Naive thymus-derived CD4-positive, alpha-beta T cell (primary cell): ENCODE measurements around the gene AP5B1. TPM values are rescaled to one million over a fixed set of nuclear protein-coding genes. Genes with fewer than 3 reads are reported as not detected.

Source experiments
- ATAC-seq: fragments of 150-1000 bp; cut with Tn5 transposase; 2 replicates; pipeline ENCODE4 v1.10.0; 2021; ENCODE audit warnings: mild to moderate bottlenecking, moderate library complexity
- CTCF ChIA-PET: fragments of 350-600 bp; sonication (Branson Sonifier 250); formaldehyde crosslinking; loops from one replicate; lab custom pipeline; 2021; ENCODE audit warnings: antibody characterized with exemption; lab: Charles Lee
- POLR2A ChIA-PET: fragments of 350-600 bp; sonication (Branson Sonifier 250); formaldehyde crosslinking; loops from one replicate; lab custom pipeline; 2021; ENCODE audit warnings: antibody characterized with exemption, inconsistent platforms; lab: Charles Lee
- DNase-seq, 9 donors: peaks; one replicate each; pipeline versions ENCODE4 v3.0.0 to v3.0.0-alpha.2; 2020 to 2022; ENCODE audit warnings: mixed read lengths in 1 of 9
- H3K27ac ChIP-seq: one replicate; pipeline ENCODE4 v1.7.0; 2013; ENCODE audit warnings: mild to moderate bottlenecking, low read depth, low read length, moderate library complexity
- H3K27me3 ChIP-seq, 2 donors: one replicate each; pipeline ENCODE4 v1.7.0; 2013; ENCODE audit warnings: low read length in 2 of 2, mild to moderate bottlenecking in 2 of 2, moderate library complexity in 2 of 2; ENCODE audit not compliant: control insufficient read depth in 2 of 2, insufficient read depth in 2 of 2
- H3K36me3 ChIP-seq, 3 experiments: 1 replicate in 2 of 3; 2 replicates in 1 of 3; pipeline ENCODE4 v1.7.0; 2013; ENCODE audit warnings: low read length in 3 of 3, mild to moderate bottlenecking in 3 of 3, moderate library complexity in 1 of 3; ENCODE audit not compliant: insufficient read depth in 3 of 3, control insufficient read depth in 2 of 3
- H3K4me1 ChIP-seq, 2 donors: one replicate each; pipeline ENCODE4 v1.7.0; 2013; ENCODE audit warnings: low read length in 2 of 2, mild to moderate bottlenecking in 2 of 2, moderate library complexity in 1 of 2; ENCODE audit not compliant: control insufficient read depth in 2 of 2, insufficient read depth in 2 of 2
- H3K4me3 ChIP-seq: 2 replicates; pipeline ENCODE4 v1.7.0; 2013; ENCODE audit warnings: mild to moderate bottlenecking, low read length
- H3K9me3 ChIP-seq, 3 experiments: 1 replicate in 2 of 3; 2 replicates in 1 of 3; pipeline ENCODE4 v1.7.0; 2013; ENCODE audit warnings: low read length in 3 of 3; ENCODE audit not compliant: control insufficient read depth in 2 of 3
- H3K27ac Mint-ChIP-seq, 9 donors: one replicate each; pipeline ENCODE4 v1.8.0; 2020 to 2022; ENCODE audit warnings: mixed read lengths in 9 of 9, mild to moderate bottlenecking in 8 of 9, moderate library complexity in 5 of 9, inconsistent platforms in 2 of 9
- H3K27me3 Mint-ChIP-seq, 5 donors: one replicate each; pipeline ENCODE4 v1.8.0; 2021 to 2022; ENCODE audit warnings: mixed read lengths in 5 of 5, mild to moderate bottlenecking in 1 of 5
- H3K36me3 Mint-ChIP-seq, 5 donors: one replicate each; pipeline ENCODE4 v1.8.0; 2020 to 2022; ENCODE audit warnings: mixed read lengths in 5 of 5, mild to moderate bottlenecking in 3 of 5, inconsistent platforms in 1 of 5
- H3K4me1 Mint-ChIP-seq, 7 donors: one replicate each; pipeline ENCODE4 v1.8.0; 2020 to 2022; ENCODE audit warnings: mixed read lengths in 7 of 7, mild to moderate bottlenecking in 3 of 7, inconsistent platforms in 1 of 7
- H3K4me3 Mint-ChIP-seq, 10 donors: one replicate each; pipeline ENCODE4 v1.8.0; 2020 to 2022; ENCODE audit warnings: mild to moderate bottlenecking in 10 of 10, mixed read lengths in 10 of 10, moderate library complexity in 6 of 10, inconsistent platforms in 2 of 10
- H3K9me3 Mint-ChIP-seq, 11 donors: one replicate each; pipeline ENCODE4 v1.8.0; 2020 to 2022; ENCODE audit warnings: mixed read lengths in 11 of 11, mild to moderate bottlenecking in 4 of 11, inconsistent platforms in 1 of 11, moderate library complexity in 1 of 11
- intact Hi-C, 2 donors: fragments of 100-400 bp; cut with micrococcal nuclease; formaldehyde crosslinking; loops; one replicate each; pipeline ENCODE4 v1.15.1; 2023
- polyA plus RNA-seq, 2 donors: library from polyadenylated mRNA; unstranded; fragments of 300-500 nt; fragmentation: Illumina TruSeq; gene quantifications; one replicate each; pipeline ENCODE4 v1.2.3, GENCODE V29; 2021
- total RNA-seq, 6 experiments: library from RNA in 5 of 6; stranded (reverse) in 5 of 6; gene quantifications; 1 replicate in 5 of 6; 2 replicates in 1 of 6; pipeline ENCODE4 v1.2.3 and lab custom pipeline; 2021 to 2026

The AP5B1 gene
- total and polyA plus RNA-seq, 7 experiments from 2014 or later = 8.8 to 31.0 (median 21.7) TPM

GRCh38 chr11:65777821-65778361, 2.9 kb downstream of the AP5B1 start:
- Mint-ChIP-seq H3K27me3 (peaks cover 0 to 2% (median 0%) of the 10 kb centered on the region in 5 donors), H3K4me3 (peak overlapping the region in 3 of 10 donors; percentile 13 to 58 (median 50))
- H3K4me1 ChIP-seq = peaks cover 7 to 10% of the 10 kb centered on the region in 2 donors

GRCh38 chr11:65777241-65777640, 3.5 kb downstream of the AP5B1 start:
- Mint-ChIP-seq H3K27me3 (no peaks in the 10 kb centered on the region), H3K27ac (peak overlapping the region in 1 of 9 donors; percentile 87), H3K4me3 (peak overlapping the region in 4 of 10 donors; percentile 9 to 50 (median 26)), H3K4me1 (peaks cover 4 to 22% (median 13%) of the 10 kb centered on the region in 7 donors), H3K9me3 (no peaks in the 10 kb centered on the region), H3K36me3 (peaks cover 0 to 4% (median 0%) of the 10 kb centered on the region in 5 donors)
- ChIA-PET CTCF (interaction anchor here (1.2 to 1.7 kb wide), 2 partner anchors 39 to 291 kb away, joined by 6 to 7 read pairs; no protein-coding TSS in a partner anchor), POLR2A (no interaction called here)
- Histone ChIP-seq H3K4me3 (no peak overlapping the region), H3K27ac (no peak overlapping the region), H3K36me3 (peaks cover 0 to 28% (median 0%) of the 10 kb centered on the region in 3 experiments), H3K27me3 (no peaks in the 10 kb centered on the region), H3K9me3 (no peaks in the 10 kb centered on the region), H3K4me1 (peaks cover 7 to 10% of the 10 kb centered on the region in 2 donors)
- ATAC-seq (no peak), DNase-seq (no peak)
- intact Hi-C loops = no loop called here

More at GRCh38 chr11:65777821-65778361, 2.9 kb downstream of the AP5B1 start:
- Mint-ChIP-seq H3K36me3 (peaks cover 0 to 4% (median 0%) of the 10 kb centered on the region in 5 donors), H3K4me1 (peaks cover 4 to 20% (median 13%) of the 10 kb centered on the region in 7 donors), H3K9me3 (no peaks in the 10 kb centered on the region), H3K27ac (no peak overlapping the region)
- POLR2A ChIA-PET = no interaction called here
- DNase-seq = peak in 1 of 9 donors; percentile 23
- H3K4me3 ChIP-seq = no peak overlapping the region
- H3K9me3 ChIP-seq = no peaks in the 10 kb centered on the region
- H3K27ac ChIP-seq = no peak overlapping the region
- H3K27me3 ChIP-seq = no peaks in the 10 kb centered on the region
- CTCF ChIA-PET = interaction anchor here (1.1 to 4.4 kb wide), 3 partner anchors 38 to 67 kb away, joined by 3 to 22 read pairs (median 3); no protein-coding TSS in a partner anchor
- intact Hi-C loops = no loop called here
- ATAC-seq = no peak
- peaks cover 0 to 28% (median 0%) of the 10 kb centered on the region in 3 experiments for H3K36me3 ChIP-seq

GRCh38 chr11:65776710-65777141, 4.0 kb downstream of the AP5B1 start:
- no peak for DNase-seq
- peak overlapping the region in 1 of 10 donors; percentile 38 for H3K4me3 Mint-ChIP-seq
- peaks cover 7 to 10% of the 10 kb centered on the region in 2 donors for H3K4me1 ChIP-seq
- ChIA-PET POLR2A (interaction anchor here (0.5 kb wide), 1 partner anchor 45 kb away, joined by 3 read pairs; no protein-coding TSS in a partner anchor), CTCF (interaction anchor here (1.2 to 1.7 kb wide), 2 partner anchors 40 to 291 kb away, joined by 6 to 7 read pairs; no protein-coding TSS in a partner anchor)
- no peaks in the 10 kb centered on the region for H3K27me3 Mint-ChIP-seq
- no peak overlapping the region for H3K27ac ChIP-seq
- H3K4me3 ChIP-seq = no peak overlapping the region
- no peaks in the 10 kb centered on the region for H3K27me3 ChIP-seq
- no peak for ATAC-seq
- intact Hi-C loops = no loop called here
- peak overlapping the region in 1 of 9 donors; percentile 9 for H3K27ac Mint-ChIP-seq
- H3K9me3 ChIP-seq = no peaks in the 10 kb centered on the region
- H3K36me3 ChIP-seq = peaks cover 0 to 28% (median 0%) of the 10 kb centered on the region in 3 experiments
- H3K4me1 Mint-ChIP-seq = peaks cover 4 to 22% (median 13%) of the 10 kb centered on the region in 7 donors
- H3K9me3 Mint-ChIP-seq = no peaks in the 10 kb centered on the region
- peaks cover 0 to 4% (median 0%) of the 10 kb centered on the region in 5 donors for H3K36me3 Mint-ChIP-seq

GRCh38 chr11:65776196-65776595, 4.6 kb downstream of the AP5B1 start:
- peaks cover 7 to 10% of the 10 kb centered on the region in 2 donors for H3K4me1 ChIP-seq
- DNase-seq = no peak
- no peak overlapping the region for H3K4me3 ChIP-seq

GRCh38 chr11:65774525-65775306, 6.1 kb downstream of the AP5B1 start:
- Mint-ChIP-seq H3K27ac (no peak overlapping the region), H3K9me3 (no peaks in the 10 kb centered on the region), H3K36me3 (peaks cover 0 to 4% (median 0%) of the 10 kb centered on the region in 5 donors), H3K4me3 (no peak overlapping the region), H3K4me1 (peaks cover 7 to 25% (median 15%) of the 10 kb centered on the region in 7 donors), H3K27me3 (no peaks in the 10 kb centered on the region)
- no peak overlapping the region for H3K4me3 ChIP-seq
- peaks cover 0 to 28% (median 0%) of the 10 kb centered on the region in 3 experiments for H3K36me3 ChIP-seq
- ChIA-PET POLR2A (no interaction called here), CTCF (interaction anchor here (1.3 kb wide), 1 partner anchor 44 kb away, joined by 3 read pairs; no protein-coding TSS in a partner anchor)
- H3K9me3 ChIP-seq = no peaks in the 10 kb centered on the region
- H3K27me3 ChIP-seq = no peaks in the 10 kb centered on the region
- peaks cover 7 to 9% of the 10 kb centered on the region in 2 donors for H3K4me1 ChIP-seq
- no peak for DNase-seq
- no peak overlapping the region for H3K27ac ChIP-seq
- intact Hi-C loops = no loop called here
- ATAC-seq = no peak

More at GRCh38 chr11:65776196-65776595, 4.6 kb downstream of the AP5B1 start:
- Histone ChIP-seq H3K27ac (no peak overlapping the region), H3K9me3 (no peaks in the 10 kb centered on the region), H3K27me3 (no peaks in the 10 kb centered on the region), H3K36me3 (peaks cover 0 to 28% (median 0%) of the 10 kb centered on the region in 3 experiments)
- CTCF ChIA-PET = interaction anchor here (1.2 to 1.7 kb wide), 2 partner anchors 40 to 292 kb away, joined by 6 to 7 read pairs; no protein-coding TSS in a partner anchor
- peaks cover 4 to 22% (median 13%) of the 10 kb centered on the region in 7 donors for H3K4me1 Mint-ChIP-seq
- peak; percentile 28 for ATAC-seq
- H3K27me3 Mint-ChIP-seq = no peaks in the 10 kb centered on the region
- H3K36me3 Mint-ChIP-seq = peaks cover 0 to 4% (median 0%) of the 10 kb centered on the region in 5 donors
- POLR2A ChIA-PET = no interaction called here
- intact Hi-C loops = no loop called here
- no peak overlapping the region for H3K4me3 Mint-ChIP-seq
- no peaks in the 10 kb centered on the region for H3K9me3 Mint-ChIP-seq
- no peak overlapping the region for H3K27ac Mint-ChIP-seq

GRCh38 chr11:65773784-65774411, 6.9 kb downstream of the AP5B1 start:
- Histone ChIP-seq H3K27me3 (no peaks in the 10 kb centered on the region), H3K4me3 (no peak overlapping the region), H3K36me3 (peaks cover 0 to 22% (median 0%) of the 10 kb centered on the region in 3 experiments), H3K27ac (no peak overlapping the region), H3K9me3 (no peaks in the 10 kb centered on the region), H3K4me1 (peaks cover 0 to under 1% of the 10 kb centered on the region in 2 donors)
- ATAC-seq (no peak), DNase-seq (no peak)
- ChIA-PET POLR2A (no interaction called here), CTCF (interaction anchor here (1.3 kb wide), 1 partner anchor 62 kb away, joined by 5 read pairs; no protein-coding TSS in a partner anchor)
- no peak overlapping the region for H3K27ac Mint-ChIP-seq
- H3K9me3 Mint-ChIP-seq = no peaks in the 10 kb centered on the region
- H3K27me3 Mint-ChIP-seq = no peaks in the 10 kb centered on the region
- intact Hi-C loops = no loop called here
- peaks cover 11 to 20% (median 14%) of the 10 kb centered on the region in 7 donors for H3K4me1 Mint-ChIP-seq
- no peak overlapping the region for H3K4me3 Mint-ChIP-seq
- H3K36me3 Mint-ChIP-seq = peaks cover 0 to 4% (median 0%) of the 10 kb centered on the region in 5 donors
